Ureter (tissue), 1 donor: ENCODE results near the gene S100A3. TPM values are rescaled to one million over a fixed set of nuclear protein-coding genes. Genes with fewer than 3 reads are reported as not detected.
"Not testable (repeated sequence)": the region's sequence is repeated elsewhere in the genome, so short reads cannot be mapped to it uniquely, and the experiment has no call there.

ENCODE experiments used
- DNase-seq: peaks from one replicate; pipeline ENCODE4 v3.0.0-alpha.2; 2020; ENCODE audit warnings: low spot score
- total RNA-seq: library from RNA; stranded (reverse); gene quantifications from one replicate; pipeline ENCODE4 v1.2.4, GENCODE V29; 2023
- donor health status: DM: yes; HTN: yes; CAD: no.

Gene S100A3, protein sequence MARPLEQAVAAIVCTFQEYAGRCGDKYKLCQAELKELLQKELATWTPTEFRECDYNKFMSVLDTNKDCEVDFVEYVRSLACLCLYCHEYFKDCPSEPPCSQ
- 6.5 TPM for total RNA-seq

DNA sequence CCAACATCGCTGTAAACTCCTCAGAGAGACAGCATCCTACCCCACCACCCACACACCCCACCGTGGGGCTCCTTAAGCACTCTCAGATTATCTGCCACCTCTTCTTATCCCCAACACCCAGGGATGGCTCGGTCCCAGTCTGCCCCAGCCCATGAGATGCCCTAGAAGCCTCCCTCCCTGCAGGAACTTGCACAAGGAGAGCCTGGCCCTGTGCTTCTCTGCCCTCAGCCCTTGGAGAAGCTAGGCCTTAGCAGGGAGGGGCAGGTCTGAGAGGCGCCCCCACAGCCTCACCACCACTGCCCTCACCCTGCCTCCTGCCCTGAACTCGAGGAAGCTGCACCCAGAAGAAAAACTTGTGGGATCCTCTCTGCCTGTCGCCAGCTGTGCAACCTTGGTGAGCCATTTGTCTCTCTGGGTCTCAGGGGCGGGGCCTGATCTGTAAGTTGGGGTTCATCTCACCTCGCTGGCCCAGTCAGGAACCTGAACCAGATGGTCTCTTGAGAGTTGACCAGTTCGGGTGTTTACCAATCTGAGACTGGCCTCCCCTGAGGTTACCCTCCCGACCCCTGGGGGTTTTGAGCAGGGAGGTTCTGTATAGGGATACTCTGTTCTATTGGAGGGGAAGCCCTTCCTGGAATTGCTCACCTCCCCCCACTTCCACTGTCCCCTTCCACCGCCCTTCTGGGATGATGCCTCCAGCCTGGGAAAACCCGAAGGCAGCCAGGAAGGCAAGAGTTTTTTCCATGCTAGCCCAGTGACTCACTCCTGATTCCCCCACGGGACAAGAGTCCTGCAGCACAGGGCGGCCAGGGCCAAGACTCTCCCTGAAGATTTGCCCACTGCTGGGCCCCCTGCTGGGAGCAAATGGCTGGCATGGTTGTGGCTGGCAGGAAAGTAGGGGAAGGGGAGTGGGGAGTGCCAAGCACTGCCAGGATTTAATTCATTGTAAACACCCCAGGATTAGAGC, at the start of gene S100A3:
Gene S100A3 (minus strand): TSS at position 537 of the 967 bp plus-strand sequence. CDS start 773 bp downstream, outside the sequence.
- DNase-seq, result peak; percentile 73

DNA sequence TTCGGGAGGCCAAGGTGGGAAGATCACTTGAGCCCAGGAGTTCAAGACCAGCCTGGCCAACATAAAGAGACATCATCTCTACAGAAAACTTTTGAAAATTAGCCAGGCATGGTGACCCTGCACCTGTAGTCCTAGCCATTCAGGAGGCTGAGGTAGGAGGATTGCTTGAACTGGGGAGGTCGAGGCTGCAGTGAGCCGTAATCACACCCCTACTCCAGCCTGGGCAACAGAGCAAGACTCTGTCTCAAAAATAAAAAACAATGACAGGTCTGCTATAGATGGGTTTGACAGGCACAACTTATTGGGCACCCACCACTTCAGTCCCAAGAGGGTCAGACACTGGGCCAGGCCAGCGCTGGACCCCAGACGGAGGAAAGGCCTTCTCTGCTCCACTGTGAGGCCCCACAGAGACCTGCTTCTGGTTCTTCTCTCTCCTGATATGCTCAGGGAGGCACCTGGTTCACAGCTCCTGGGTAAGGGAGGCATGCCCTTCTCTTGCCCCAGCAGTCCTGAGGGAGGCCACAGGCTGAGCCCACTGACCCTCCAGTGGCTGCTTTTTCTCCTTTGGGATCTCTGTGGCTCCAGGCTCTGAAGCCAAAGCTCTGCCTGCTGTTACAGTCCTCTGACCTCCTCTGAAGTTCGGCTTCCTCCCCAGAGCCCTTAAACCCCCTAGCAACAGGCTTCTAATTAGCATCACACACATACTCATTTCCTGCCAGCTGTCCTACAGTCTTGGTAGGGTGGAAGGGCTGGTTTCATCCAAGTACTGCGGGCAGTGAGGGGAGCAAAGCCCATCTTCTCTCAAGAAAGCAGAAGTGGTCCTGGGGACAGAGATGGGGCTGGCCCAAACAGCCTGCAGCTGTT, 49.5 kb upstream of the S100A3 start:
- no peak for DNase-seq

DNA sequence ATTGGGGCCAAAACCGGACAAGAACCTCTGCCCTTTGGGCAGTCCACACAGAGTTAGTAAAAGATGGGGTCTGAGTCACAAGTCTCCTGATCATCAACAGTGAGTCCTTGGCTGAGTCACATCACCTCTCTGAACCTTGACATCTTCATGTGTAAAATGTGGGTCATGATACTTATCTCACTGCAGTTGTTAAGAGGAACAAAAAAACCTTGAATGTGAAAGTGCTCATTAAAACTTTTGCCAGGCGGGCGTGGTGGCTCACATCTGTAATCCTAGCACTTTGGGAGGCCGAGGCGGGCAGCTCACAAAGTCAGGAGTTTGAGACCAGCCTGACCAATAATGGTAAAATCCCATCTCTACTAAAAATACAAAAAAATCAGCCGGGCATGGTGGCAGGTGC, 48.1 kb upstream of the S100A3 start:
- no peak for DNase-seq

DNA sequence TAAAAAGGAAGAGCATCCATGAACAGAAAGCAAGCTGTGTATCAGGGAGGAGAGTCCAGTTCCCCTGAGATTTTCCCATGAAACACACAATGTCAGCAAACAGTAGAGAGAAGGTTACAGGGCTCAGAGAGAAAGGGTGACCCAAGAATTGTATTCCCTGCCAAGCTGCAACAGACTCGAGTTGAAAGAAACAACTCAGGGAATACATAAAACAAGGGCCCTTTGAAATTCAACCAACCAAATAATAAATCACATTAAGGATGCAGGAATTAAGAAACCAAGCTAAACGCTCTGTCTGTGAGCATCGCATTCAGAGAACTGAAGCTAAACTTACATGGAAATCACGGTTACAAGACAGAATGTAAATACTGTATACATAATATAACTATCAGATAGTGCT, 43.7 kb upstream of the S100A3 start:
- no peak for DNase-seq

DNA sequence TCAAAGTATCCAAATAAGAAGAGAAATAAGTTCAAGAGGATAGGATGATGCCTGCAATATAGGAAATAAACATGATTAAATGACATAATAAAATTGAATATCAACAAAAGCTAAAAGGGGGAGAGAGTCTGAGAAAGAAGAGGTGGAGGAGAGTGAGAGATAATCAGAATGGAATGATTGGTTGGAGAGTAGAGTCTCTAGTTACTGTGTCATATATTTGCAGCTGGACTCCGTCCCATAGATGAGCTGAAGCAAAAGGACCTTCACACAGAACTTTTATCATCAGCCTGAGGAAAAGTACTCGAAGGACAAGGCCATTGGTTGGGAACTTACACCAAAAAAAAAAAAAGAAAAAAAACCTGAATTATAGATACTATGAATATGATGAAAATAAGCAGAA, 39.4 kb upstream of the S100A3 start:
- no peak for DNase-seq

DNA sequence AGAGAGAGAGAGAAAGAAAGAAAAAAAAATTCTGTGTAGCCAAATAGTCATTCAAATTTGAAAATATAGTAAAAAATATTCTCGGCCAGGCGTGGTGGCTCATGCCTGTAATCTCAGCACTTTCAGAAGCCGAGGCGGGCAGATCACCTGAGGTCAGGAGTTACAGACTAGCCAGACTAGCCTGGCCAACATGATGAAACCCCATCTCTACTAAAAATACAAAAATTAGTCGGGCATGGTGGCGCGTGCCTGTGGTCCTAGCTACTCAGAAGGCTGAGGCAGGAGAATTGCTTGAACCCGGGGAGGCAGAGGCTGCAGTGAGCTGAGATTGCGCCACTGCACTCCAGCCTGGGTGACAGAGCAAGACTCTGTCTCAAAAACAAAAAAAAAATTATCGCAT, 39.0 kb upstream of the S100A3 start:
- DNase-seq, result not testable (repeated sequence)

DNA sequence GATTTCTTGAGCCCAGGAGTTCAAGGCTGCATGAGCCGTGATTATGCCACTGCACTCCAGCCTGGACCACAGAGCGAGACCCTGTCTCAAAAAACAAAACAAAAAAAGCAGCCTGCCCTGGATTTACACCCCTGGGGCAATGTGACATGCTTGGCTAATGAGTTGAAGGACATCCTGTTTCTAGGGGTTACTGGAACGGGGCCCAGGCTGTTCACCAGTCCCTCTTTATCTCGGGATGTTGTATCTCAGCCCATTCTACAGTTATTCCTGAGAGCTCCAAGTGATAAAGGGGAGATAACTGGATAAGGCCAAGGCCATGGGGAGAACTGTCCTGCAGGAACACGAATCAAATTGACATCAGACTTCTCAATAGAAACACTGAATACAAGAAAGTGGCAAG, 38.3 kb upstream of the S100A3 start:
- DNase-seq, result no peak

DNA sequence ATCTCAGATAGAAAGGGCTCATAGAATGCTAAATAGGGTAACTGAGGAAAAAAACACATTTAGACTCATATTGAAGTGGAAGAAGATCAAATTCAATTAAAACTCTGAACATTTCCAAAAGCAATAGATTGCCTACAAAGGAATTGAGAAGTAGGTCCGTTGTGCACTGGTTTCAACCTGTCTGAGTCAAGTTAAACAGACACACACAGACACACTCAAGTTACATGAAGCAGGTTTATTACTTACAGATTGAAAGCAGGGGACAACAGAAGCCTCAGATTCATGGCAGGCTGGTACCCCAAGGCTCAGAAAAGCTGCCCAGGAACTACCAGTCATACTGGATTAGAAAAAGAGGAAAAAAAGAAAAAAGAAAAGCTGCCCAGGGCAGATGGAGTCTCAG, 37.3 kb upstream of the S100A3 start:
- no peak for DNase-seq

DNA sequence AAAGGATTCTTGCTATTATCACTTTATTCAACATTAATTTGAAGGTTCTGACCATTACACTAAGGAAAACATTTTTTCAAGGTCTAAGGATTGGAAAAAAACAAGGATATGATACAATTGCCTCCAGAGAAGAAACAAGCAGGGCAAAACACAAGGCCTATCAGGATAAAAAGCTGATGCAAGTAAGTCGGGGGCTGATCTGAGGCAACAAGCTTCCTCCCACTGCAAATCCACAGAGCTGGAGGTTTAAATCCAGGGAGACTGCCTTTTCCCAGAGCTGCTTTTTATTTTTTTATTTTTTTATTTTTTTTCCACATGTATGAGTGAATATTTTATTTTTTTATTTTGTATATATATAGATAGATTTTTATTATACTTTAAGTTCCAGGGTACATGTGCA, 35.9 kb upstream of the S100A3 start:
- DNase-seq, result no peak

DNA sequence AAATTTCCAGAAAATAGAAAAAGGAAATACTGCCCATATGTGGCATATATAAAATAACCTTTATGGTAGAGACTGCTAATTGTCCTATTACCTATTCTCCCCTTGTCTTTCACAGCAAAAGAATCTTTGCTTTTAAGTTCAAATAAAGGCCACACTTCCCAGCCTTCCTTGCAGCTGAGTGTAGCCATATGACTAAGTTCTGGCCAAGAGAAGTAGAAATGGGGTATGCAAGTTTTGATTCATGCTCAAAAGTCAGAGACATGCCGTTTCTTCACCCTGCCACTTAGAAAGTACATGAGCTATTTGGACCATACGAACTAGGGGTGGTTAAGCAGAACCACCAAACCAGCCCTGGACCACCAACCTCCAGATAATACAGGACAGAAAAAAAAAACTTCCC, 34.9 kb upstream of the S100A3 start:
- DNase-seq, result no peak

DNA sequence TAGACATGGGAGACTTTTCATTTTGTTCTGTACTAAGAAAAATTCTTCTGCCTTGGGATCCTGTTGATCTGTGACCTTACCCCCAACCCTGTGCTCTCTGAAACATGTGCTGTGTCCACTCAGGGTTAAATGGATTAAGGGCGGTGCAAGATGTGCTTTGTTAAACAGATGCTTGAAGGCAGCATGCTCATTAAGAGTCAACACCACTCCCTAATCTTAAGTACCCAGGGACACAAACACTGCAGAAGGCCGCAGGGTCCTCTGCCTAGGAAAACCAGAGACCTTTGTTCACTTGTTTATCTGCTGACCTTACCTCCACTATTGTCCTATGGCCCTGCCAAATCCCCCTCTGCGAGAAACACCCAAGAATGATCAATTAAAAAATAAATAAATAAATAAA, 34.5 kb upstream of the S100A3 start:
- DNase-seq, result not testable (repeated sequence)

DNA sequence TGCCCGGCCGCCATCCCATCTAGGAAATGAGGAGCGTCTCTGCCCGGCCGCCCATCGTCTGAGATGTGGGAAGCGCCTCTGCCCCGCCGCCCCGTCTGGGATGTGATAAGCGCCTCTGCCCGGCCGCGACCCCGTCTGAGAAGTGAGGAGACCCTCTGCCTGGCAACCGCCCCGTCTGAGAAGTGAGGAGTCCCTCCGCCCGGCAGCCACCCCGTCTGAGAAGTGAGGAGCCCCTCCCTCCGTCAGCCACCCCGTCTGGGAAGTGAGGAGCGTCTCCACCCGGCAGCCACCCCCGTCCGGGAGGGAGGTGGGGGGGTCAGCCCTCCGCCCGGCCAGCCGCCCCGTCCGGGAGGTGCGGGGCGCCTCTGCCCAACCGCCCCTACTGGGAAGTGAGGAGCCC, 33.8 kb upstream of the S100A3 start:
- not testable (repeated sequence) for DNase-seq

DNA sequence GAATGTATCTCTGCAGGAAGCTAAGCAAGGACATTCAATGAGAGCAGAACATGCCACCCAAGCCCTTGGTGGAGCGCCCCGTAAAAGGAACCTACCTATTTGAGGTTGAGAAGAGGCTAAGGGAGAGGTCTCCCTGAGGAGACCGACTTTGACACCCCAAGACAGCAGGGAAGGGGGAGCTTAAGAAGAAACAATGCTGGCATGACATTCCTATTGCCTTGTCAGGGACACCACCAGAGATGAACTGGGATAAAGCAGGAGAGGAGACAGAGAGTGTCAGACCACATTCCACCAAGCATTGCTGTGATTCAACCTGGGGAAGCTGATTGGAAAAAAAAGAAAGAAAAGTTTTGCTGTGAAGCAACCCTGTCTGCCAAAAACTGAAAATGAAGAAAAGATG, 29.9 kb upstream of the S100A3 start:
- DNase-seq, result no peak

DNA sequence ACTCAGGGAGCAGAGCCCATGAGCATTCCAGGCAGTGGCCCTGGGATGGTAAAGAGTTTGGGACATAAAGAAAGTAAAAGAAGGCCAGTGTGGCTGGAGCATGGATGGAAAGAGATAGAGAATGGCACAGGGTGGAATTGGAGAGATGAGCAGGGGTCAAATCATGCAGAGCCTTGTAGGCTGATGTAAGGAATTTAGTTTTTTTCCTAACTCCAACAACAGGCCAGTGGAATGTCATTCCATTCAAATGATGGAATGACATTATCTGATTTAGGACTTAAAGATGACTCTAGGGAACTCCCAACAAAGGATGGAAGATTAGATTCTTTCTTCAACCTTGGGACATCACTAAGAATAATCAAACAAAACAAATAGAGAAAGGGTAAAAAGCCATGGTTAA, 29.4 kb upstream of the S100A3 start:
- DNase-seq, result no peak

DNA sequence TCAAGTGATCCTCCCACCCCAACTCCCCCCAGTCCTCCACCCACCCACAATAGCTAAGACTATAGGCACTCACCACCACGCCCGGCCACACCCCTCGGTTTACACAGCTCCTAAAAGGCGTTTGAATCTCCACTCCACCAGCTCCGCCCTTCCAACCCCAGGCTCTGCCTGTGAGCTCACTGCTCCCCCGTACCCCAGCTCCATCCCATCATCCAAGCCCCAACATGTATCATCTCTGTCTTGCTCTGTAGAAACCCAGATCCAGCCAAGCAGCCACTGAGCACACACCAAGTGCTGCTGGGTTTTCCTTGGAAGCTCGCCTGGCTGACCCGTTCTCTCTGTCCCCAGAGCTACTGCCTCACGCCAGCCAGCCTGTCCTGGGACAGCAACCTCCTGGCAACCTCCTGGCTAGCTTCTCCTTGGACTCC, 28.6 kb upstream of the S100A3 start:
- DNase-seq, result no peak

DNA sequence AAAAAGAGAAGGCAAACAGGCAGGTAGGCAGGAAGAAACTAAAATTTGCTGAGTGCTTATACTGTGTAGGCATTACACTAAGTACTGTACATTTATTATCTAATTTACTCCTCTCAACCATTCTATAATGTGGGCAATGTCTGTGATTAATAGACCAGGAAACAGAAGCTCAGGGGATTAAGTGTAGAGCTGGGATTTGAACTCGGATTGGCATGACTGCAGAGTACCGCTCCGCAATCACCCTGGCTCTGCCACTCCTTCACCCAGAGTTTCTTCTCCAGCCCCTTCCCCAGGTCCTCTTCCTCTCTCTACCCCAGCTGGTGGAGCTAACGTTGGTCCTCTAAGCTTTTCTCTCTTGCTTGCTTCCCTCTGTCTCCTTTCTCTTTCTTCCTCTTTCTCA, 28.1 kb upstream of the S100A3 start:
- DNase-seq, result no peak

DNA sequence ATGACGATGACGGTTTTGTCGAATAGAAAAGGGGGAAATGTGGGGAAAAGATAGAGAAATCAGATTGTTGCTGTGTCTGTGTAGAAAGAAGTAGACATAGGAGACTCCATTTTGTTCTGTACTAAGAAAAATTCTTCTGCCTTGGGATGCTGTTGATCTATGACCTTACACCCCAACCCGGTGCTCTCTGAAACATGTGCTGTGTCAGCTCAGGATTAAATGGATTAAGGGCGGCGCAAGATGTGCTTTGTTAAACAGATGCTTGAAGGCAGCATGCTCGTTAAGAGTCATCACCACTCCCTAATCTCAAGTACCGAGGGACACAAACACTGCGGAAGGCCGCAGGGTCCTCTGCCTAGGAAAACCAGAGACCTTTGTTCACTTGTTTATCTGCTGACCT, 26.4 kb upstream of the S100A3 start:
- DNase-seq, result not testable (repeated sequence)

DNA sequence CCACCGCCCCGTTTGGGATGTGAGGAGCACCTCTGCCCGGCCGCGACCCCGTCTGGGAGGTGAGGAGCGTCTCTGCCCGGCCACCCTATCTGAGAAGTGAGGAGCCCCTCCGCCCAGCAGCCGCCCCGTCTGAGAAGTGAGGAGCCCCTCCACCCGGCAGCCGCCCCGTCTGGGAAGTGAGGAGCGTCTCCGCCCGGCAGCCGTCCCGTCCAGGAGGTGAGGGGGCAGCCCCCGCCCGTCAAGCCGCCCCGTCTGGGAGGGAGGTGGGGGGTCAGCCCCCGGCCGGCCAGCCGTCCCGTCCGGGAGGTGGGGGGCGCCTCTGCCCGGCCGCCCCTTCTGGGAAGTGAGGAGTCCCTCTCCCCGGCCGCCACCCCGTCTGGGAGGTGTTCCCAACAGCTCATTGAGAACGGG, 26.0 kb upstream of the S100A3 start:
- not testable (repeated sequence) for DNase-seq

DNA sequence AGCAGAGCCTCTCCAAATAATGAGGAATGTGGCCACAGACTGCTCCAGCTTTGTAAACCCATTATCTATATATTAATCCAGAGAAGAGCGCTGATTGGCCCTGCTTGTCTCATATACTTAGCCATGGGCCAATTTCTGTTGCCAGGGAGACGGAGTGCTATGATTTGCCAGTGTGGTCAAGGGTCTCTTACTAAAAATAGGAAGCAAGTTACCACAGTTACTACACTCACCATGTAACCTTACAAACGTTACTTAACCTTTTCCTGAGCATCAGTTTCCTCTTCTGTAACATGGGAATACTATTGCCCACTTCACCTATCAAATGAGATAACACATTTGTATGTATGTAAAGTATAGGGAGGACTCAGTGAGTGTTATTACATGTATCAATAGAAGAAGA, 24.3 kb upstream of the S100A3 start:
- DNase-seq, result no peak

DNA sequence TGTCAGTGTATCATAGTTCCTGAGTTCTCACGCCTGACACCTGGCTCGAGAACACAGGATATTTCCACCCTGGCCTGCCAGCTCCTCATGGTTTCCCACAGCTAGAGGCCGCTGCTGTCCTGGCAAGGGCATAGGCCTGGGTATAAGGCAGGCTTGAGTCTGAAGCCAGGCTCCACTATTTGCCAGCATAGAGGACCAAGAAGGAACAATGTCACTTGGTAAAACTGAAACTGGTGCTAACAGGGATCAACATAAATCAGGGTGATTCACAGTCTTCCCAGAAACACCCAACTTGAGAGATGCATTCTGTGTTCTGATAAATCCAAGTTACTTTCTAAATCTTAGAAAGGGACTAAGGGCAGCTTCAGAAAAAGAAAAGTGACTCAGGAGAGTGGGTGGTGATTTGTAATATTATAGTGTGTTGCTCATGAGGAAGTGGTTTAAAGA, 23.5 kb upstream of the S100A3 start:
- peak; percentile 85 for DNase-seq

DNA sequence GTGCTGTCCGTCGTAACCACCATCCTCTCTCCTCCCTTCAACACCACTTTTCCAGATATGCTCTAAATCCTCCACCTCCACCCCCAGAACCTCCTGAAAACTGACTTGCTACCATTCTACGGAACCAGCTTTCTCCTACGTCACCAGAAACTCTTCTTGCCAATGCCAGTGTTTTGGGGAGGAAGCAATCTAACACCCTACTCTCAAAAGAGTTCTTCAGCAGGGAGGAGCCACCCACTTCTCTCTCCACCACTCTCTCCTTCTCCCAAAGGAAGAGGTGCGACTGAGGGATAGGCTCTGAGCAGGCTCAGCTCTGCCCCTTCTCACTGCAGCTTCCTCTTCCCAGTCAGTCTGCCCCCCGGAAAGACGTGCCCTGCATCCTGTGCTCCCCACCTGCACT, 22.6 kb upstream of the S100A3 start:
- no peak for DNase-seq

DNA sequence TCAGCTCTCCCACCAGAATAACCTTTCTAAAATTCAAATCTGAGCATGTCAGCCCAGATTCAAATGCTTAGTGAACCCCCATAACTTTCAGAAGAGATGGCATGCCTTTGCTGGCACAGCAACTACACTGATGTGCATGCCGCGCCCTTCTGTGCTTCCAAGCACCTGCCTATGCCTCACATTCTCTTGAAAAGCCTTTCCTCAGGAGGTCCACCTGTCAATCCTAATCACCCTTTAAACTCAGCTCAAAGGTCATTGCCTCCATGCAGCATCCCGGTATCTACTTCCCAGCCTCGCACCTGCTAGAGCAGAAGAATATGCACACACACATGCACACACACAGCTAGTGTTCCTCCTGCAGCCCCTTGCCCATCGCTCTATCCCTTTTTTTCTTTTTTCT, 21.8 kb upstream of the S100A3 start:
- no peak for DNase-seq
